ENCODE results near the gene FTO. TPM values are rescaled to one million over a fixed set of nuclear protein-coding genes. Genes with fewer than 3 reads are reported as not detected.

The FTO gene
- total and polyA plus RNA-seq, 2 of the 13 experiments (the other 11 are each of a cell fraction or from before 2014, with no cell fraction given): 41.6 to 55.8 TPM

GRCh38 chr16:54176376-54176901 lies 472.5 kb downstream of the FTO start (continued):
- TF ChIP-seq ZXDC (CRISPR knock-in tag; IDR thresholded peaks at IDR 0.05): no peak
- TF ChIP-seq ZIK1 (CRISPR knock-in tag; IDR thresholded peaks at IDR 0.05; ENCODE audit: borderline replicate concordance, low read depth): no peak
- TF ChIP-seq ATM (IDR thresholded peaks at IDR 0.05; ENCODE audit: borderline replicate concordance): no peak
- TF ChIP-seq GATA4 (IDR thresholded peaks at IDR 0.05; ENCODE audit: borderline replicate concordance, low read depth): peak; percentile 87
- no peak for TF ChIP-seq CCDC6 (CRISPR knock-in tag; IDR thresholded peaks at IDR 0.05)
- no peak for TF ChIP-seq NR3C1 (CRISPR knock-in tag; IDR thresholded peaks at IDR 0.05)
- TF ChIP-seq ZSCAN30 (CRISPR knock-in tag; IDR thresholded peaks at IDR 0.05): no peak
- peak; percentile 97 for TF ChIP-seq HDAC1 (CRISPR knock-in tag; IDR thresholded peaks at IDR 0.05)
- peak; percentile 92 for TF ChIP-seq ZNF292 (CRISPR knock-in tag; IDR thresholded peaks at IDR 0.05; ENCODE audit: borderline replicate concordance, low read depth)
- TF ChIP-seq, protein P1, sequence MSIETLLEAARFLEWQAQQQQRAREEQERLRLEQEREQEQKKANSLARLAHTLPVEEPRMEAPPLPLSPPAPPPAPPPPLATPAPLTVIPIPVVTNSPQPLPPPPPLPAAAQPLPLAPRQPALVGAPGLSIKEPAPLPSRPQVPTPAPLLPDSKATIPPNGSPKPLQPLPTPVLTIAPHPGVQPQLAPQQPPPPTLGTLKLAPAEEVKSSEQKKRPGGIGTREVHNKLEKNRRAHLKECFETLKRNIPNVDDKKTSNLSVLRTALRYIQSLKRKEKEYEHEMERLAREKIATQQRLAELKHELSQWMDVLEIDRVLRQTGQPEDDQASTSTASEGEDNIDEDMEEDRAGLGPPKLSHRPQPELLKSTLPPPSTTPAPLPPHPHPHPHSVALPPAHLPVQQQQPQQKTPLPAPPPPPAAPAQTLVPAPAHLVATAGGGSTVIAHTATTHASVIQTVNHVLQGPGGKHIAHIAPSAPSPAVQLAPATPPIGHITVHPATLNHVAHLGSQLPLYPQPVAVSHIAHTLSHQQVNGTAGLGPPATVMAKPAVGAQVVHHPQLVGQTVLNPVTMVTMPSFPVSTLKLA (IDR thresholded peaks at IDR 0.05): 0 out of 2 replicates have a peak, but pooled peaks have one; percentile 17
- TF ChIP-seq ZUFSP (CRISPR knock-in tag; IDR thresholded peaks at IDR 0.05; ENCODE audit: borderline replicate concordance): no peak
- TF ChIP-seq TCF7L2 (IDR thresholded peaks at IDR 0.05; ENCODE audit: low read depth, low read length): 0 out of 2 replicates have a peak, but pooled peaks have one; percentile 58
- TF ChIP-seq JUN (CRISPR knock-in tag; IDR thresholded peaks at IDR 0.05): peak; percentile 85
- peak; percentile 92 for TF ChIP-seq ZNF614 (CRISPR knock-in tag; IDR thresholded peaks at IDR 0.05; ENCODE audit: borderline replicate concordance)
- no peak for TF ChIP-seq CBX2 (IDR thresholded peaks at IDR 0.05; ENCODE audit: low read depth, low read length)
- no peak for TF ChIP-seq CBX2 (CRISPR knock-in tag; IDR thresholded peaks at IDR 0.05; ENCODE audit: low read depth)
- TF ChIP-seq PPARG (CRISPR knock-in tag; conservative IDR thresholded peaks at IDR 0.05): peak; percentile 84
- peak; percentile 96 for TF ChIP-seq ZGPAT (CRISPR knock-in tag; IDR thresholded peaks at IDR 0.05)
- TF ChIP-seq HNRNPH1 (optimal IDR thresholded peaks at IDR 0.05; ENCODE audit: low read depth, low read length): peak; percentile 69
- no peak for TF ChIP-seq ZNF713 (CRISPR knock-in tag; IDR thresholded peaks at IDR 0.05)
- TF ChIP-seq MIXL1 (CRISPR knock-in tag; IDR thresholded peaks at IDR 0.05): peak; percentile 96
- TF ChIP-seq MEF2D (CRISPR knock-in tag; IDR thresholded peaks at IDR 0.05): peak; percentile 93
